GM08714 (cell line): ENCODE measurements around the gene DENND5B.

Experiments used
- H3K4me3 ChIP-seq: fragments of 200-500 bp; sonication (Bioruptor generic); 2 replicates; pipeline ENCODE4 v1.5.1; 2014; ENCODE audit warnings: mild to moderate bottlenecking, low read length, inconsistent platforms
- ZNF274 ChIP-seq: IDR thresholded peaks from 2 replicates; pipeline ENCODE4 v1.6.1; 2012; ENCODE audit warnings: mild to moderate bottlenecking, low read depth, low read length

The DENND5B gene

GRCh38 chr12:31362115-31362758 lies 228.7 kb downstream of the DENND5B start:
- H3K4me3 ChIP-seq, result no peak overlapping the region
- no peak for TF ChIP-seq ZNF274

DNA sequence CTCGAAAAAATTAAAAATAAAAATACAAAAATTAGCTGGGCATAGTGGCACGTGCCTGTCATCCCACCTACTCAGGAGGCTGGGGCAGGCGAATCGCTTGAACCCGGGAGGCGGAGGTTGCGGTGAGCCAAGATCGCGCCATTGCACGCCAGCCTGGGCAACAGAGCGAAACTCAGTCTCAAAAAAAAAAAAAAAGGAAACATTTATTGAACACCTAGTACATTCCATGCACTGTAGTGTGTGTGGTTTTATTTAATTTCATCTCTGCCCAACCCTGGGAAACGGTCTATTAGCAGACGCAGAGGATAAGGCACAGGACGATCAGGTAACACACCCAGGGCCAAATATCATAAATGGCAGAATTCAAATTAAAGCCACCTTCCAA lies 229.2 kb downstream of the DENND5B start:
- no peak overlapping the region for H3K4me3 ChIP-seq
- TF ChIP-seq ZNF274, result no peak

DNA sequence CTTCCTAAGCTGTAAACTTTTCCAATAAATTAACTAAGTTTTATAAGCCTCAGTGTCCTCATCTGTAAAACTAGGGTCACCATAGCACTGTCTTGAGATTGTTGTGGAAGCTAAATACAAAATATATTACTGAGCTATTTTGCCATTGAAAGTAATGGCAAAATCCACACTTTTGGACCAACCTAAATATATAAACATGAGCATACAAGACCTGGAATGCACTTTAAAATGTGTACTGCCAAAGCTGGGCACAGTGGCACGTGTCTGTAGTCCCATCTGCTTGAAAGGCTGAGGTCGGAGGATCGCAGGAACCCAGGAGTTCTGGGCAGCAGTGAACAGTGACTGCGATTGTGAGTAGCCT lies 235.2 kb downstream of the DENND5B start:
- TF ChIP-seq ZNF274, result no peak
- no peak overlapping the region for H3K4me3 ChIP-seq

DNA sequence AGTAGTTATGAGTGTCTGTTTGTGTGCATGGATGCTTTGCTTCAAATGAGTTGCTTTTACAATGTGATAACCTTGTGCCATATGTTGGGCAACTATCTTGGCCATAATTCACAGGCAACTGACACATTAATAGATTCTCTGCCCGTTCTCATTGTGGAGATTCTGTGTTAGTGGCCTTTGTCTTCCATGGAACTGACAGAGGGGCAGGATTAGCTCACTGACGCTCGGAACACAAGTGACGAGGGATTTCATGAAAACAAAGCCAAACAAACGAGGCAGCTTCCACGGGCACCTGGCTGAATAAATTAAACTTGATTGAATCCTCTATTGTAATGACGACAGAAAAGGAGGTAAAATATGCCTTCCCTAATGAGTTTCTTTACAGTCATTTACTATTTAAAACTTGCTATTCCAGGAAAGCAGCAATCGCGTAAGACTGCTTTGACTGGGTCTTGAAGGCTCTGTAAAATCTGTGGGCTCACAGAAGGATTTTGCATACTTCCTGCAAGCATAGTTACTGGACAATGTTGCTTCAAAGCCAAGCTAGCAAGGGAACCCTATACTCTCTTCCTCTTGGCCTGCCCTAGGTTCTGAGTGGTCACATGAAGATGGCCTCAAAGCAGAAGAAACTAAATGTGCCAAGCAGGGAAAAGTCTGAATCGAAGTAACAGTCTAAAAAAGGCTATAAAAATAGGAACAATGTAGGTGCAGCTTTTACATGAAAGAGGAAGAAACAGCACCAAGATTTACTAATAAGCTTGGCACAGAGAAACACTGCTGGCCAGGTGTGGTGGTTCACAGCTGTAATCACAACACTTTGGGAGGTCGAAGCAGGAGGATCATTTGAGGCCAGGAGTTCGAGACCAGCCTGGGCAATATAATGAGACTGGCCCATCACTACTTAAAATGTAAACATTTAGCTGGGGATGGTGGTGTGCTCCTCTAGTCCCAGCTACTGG lies 236.9 kb downstream of the DENND5B start:
- no peak overlapping the region for H3K4me3 ChIP-seq
- TF ChIP-seq ZNF274, result no peak

DNA sequence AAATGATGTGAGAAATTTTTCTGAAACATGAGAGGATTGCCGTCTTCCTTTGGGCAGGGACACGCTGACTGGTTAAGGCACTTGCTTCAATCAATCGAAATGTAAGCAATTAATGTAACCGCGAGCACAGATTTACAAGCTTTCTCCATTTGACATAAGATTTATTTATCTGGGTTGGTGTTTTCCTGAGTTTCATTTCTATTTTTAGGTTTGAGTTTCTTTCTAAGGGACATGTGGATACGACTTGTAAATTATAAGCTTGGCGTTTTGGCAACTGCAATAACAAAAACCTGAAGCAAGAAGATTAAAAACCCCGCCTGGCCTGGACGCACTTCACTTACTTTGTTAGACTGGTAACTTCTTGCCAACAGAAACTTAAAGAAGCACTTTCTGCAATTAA lies 244.7 kb downstream of the DENND5B start:
- no peak for TF ChIP-seq ZNF274
- no peak overlapping the region for H3K4me3 ChIP-seq

GRCh38 chr12:31343139-31343538 lies 247.8 kb downstream of the DENND5B start:
- H3K4me3 ChIP-seq, result no peak overlapping the region
- TF ChIP-seq ZNF274, result no peak

DNA sequence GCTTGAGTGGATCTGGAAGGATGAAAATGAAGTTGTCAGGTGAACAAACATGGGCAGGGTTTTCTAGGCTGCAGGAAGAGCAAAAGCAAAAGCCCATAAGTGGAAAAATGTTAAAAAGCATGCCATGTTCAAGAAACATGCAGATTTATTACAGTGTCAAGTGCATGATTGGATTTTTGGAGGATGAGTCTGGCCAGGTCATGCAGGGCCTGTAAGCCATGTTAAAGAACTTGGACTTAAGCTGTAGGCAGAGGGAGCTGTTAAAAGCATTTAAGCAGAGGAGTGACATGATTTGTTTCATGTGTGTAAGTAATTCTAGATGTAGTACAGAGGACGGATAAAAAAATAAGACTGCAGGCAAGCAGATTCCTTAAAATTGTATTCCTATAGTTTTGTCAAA lies 248.7 kb downstream of the DENND5B start:
- no peak for TF ChIP-seq ZNF274
- H3K4me3 ChIP-seq, result no peak overlapping the region

- no peak overlapping the region for H3K4me3 ChIP-seq
- no peak for TF ChIP-seq ZNF274
These were observed 250.9 kb downstream of the DENND5B start for GRCh38 chr12:31339831-31340622.

DNA sequence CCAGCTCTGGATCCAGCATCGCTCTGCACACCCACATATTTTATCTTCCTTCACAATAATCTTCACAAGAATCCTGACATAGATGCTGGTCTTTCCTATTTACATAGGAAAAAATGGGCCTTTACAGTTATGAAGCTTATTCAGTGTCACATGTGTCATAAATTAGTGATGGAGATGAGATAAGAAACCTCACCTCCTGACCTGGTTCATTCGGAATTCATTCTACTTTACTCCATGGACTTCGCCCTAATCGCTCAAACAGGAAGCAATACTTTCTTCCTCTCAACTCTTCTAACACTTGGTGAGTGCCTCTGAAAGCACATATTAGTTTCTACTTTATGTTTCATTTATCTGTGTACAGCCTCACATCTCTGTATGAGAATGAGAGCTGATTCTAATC lies 253.0 kb downstream of the DENND5B start:
- H3K4me3 ChIP-seq, result no peak overlapping the region
- TF ChIP-seq ZNF274, result no peak
